LNCaP clone FGC (cell line): Measurements from ENCODE around the gene MEF2D.

Experiments
- DNase-seq: peaks from one replicate; pipeline ENCODE4 v3.0.0-alpha.2; 2011; ENCODE audit warnings: low read depth
- H3K4me3 ChIP-seq: 2 replicates; pipeline ENCODE4 v1.5.1; 2011; ENCODE audit warnings: mild to moderate bottlenecking, low read depth, low read length, control low read depth
- TF ChIP-seq, protein P1 (sequence below): IDR thresholded peaks from 2 replicates; pipeline ENCODE4 v1.5.1; 2012; ENCODE audit warnings: mild to moderate bottlenecking; ENCODE audit not compliant: control insufficient read depth, insufficient read depth; ENCODE audit errors: extremely low read depth

MEF2D gene

DNA sequence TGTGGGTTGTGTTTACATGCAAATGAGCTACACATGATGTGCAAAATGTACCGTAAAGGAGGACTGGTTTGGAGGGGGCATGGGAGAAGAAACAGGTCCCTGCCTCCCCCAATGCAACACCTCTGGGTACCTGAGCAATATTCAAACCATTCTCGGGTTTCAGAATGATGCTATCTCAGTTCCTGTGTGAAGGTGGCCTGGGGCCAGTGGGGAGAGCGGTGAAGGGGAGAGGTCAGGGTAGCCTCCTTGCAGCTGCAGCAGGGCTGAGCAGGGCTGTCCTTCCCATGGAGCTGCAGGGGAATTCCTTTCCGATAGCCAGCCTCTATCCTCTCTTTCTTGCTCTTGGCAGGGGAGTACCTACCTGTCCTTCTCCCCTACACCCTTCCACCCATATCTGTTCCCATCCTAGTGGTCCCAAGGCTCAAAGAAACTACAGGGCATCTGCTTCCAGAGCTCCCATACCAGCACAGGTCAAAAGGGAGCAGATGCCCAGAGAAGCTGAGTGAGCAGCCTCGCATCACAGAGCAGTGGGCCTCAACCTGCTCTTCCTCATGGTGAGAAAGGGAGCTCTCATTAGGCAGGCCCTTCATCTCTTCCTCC lies 11.9 kb downstream of the MEF2D start:
- TF ChIP-seq, protein P1, sequence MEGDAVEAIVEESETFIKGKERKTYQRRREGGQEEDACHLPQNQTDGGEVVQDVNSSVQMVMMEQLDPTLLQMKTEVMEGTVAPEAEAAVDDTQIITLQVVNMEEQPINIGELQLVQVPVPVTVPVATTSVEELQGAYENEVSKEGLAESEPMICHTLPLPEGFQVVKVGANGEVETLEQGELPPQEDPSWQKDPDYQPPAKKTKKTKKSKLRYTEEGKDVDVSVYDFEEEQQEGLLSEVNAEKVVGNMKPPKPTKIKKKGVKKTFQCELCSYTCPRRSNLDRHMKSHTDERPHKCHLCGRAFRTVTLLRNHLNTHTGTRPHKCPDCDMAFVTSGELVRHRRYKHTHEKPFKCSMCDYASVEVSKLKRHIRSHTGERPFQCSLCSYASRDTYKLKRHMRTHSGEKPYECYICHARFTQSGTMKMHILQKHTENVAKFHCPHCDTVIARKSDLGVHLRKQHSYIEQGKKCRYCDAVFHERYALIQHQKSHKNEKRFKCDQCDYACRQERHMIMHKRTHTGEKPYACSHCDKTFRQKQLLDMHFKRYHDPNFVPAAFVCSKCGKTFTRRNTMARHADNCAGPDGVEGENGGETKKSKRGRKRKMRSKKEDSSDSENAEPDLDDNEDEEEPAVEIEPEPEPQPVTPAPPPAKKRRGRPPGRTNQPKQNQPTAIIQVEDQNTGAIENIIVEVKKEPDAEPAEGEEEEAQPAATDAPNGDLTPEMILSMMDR: no peak
- no peak for DNase-seq
- no peak overlapping the region for H3K4me3 ChIP-seq

DNA sequence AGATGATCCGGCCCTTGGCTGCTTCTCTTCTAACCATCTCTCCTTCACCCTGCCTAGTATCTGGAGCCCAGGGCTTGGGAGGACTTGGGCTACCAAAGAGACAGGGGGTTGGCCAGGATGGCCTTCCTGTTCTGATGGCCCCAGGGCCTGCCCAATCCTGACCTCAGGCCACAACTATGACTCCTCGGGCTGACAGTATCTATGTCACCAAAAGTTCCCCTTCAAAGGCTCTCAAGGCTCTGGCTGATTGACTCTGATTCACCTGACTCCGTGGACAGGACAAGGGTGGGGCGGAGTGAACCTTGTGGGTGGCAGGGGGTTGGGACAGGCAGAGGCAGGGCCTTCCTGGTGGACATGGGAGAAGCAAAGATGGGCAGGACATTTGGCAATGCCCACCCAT lies 12.7 kb downstream of the MEF2D start:
- H3K4me3 ChIP-seq: no peak overlapping the region
- TF ChIP-seq, protein P1: no peak
- no peak for DNase-seq

DNA sequence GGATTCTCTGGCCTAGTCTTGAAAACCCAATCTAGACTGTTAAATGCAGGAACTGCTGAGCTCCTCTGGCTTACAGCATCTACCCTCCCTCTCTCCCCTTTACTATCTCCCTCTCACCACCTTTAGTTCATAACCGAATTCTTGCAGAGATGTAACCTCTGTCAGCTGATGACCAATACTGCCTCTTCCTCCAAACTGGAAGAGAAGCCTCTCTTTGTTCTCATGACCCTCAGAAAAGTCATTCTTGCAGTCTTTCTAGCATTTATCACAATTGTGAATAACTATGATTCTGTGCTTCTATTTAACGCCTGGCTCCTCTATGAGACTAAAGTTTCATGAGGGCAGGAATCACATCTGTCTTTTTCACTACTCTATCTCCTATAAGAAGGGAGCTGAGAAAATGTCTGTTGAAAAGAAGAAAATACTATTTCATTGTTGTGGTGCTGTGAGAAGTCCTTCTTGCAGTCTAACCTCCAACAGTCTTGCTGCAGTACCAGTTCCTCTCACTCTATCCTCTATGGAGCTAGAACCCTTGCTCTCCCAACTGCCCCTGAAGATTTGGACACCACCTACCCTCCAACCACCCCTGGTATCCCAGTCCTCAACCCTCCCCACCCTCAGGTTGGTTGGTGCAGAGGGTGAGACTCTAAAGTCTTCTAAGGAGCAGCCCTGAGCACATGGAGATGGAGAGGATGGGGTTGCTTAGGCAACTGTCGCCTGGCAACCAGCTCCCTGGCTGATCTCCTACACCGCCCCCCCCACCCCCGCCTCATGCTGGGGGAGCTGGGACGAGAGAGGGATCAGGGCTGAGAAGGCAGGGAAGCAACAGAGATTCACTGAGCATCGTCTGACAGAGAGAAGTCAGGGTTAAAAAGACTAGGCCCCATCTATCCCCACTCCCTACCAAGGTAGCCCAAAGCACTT lies 13.9 kb downstream of the MEF2D start:
- no peak for DNase-seq
- no peak overlapping the region for H3K4me3 ChIP-seq
- TF ChIP-seq, protein P1: no peak

DNA sequence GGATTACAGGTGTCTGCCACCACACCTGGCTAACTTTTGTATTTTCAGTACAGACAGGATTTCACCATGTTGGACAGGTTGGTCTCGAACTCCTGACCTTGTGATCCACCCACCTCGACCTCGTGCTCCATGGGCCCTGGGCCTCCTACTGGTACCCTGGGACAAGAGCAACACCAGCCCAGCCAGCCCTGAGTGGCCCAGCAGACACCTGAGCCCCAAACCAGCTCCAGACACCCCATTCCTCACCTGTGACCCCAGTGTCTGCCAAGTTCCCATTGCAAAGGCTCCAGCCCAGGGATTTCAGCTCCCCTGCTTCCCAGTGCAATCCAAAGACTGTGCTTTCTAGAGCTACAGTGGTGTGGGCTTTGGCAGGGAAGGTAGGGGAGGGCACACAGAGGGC lies 14.6 kb downstream of the MEF2D start:
- TF ChIP-seq, protein P1: no peak
- DNase-seq: no peak
- H3K4me3 ChIP-seq: no peak overlapping the region

DNA sequence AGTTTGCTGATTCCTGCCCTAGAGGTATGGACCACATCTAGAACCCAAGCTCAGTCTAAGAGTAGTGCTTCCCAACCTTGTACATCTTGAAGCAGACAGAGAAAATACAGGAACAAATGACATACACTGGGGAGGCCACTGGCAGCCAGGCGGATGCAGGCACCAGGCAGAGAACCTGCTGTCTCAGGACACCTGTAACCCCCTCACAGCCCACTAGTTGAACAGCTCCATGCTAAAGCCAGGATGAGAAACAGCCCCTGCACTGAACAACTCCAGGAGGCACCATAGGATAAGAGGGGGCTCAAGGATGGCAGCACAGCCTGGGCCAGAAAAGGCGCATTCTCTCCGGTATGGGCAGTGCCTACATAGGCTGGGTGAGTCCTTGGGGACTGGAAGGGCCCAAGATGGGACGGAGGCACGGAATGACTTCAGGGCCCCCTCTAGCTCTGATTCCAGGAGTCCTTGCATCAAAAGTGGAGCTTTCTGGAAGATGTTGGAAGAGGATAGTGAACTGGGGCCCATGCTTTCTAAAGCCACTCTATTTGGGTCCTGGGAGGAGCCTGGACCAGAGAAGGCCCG lies 16.0 kb downstream of the MEF2D start:
- no peak overlapping the region for H3K4me3 ChIP-seq
- TF ChIP-seq, protein P1: no peak

DNA sequence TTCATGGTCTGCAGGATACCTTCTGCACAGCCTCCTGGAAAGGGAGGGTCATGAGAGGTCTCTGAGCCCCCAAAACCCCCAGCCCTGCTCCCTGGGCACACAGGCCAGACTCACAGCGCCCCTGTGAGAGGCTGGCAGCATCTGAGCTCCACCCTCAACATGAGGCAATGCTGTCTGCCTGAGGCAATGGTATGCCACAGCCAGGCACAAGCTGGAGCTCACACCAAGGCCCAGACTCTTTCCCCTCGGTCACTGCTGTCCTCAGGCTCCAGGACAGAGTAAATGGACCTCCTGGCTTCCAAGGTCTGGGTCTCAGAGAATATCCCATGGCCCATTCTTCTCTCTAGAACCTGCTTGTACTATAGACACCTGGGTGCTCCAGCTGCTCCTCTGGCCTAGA lies 17.2 kb downstream of the MEF2D start:
- TF ChIP-seq, protein P1: no peak
- DNase-seq: no peak
- H3K4me3 ChIP-seq: no peak overlapping the region

More for the DNA sequence above, 16.0 kb downstream of the MEF2D start:
- DNase-seq: no peak
